GM10847 (cell line): ENCODE measurements around the gene EIPR1.

Source experiments
- POLR2A ChIP-seq: IDR thresholded peaks from 2 replicates; pipeline ENCODE4 v1.6.1; 2011; ENCODE audit not compliant: insufficient read length; ENCODE audit errors: extremely low read depth

Gene EIPR1

GRCh38 chr2:3283206-3283605 is 94.4 kb downstream of the EIPR1 start:
- TF ChIP-seq POLR2A: no peak

GRCh38 chr2:3282056-3282998 is 95.3 kb downstream of the EIPR1 start:
- no peak for TF ChIP-seq POLR2A

GRCh38 chr2:3280683-3281520 is 96.7 kb downstream of the EIPR1 start:
- TF ChIP-seq POLR2A: no peak

- TF ChIP-seq POLR2A: no peak
Observed at GRCh38 chr2:3280197-3280596, 97.4 kb downstream of the EIPR1 start.

GRCh38 chr2:3279236-3279960 is 98.2 kb downstream of the EIPR1 start:
- TF ChIP-seq POLR2A: no peak

DNA sequence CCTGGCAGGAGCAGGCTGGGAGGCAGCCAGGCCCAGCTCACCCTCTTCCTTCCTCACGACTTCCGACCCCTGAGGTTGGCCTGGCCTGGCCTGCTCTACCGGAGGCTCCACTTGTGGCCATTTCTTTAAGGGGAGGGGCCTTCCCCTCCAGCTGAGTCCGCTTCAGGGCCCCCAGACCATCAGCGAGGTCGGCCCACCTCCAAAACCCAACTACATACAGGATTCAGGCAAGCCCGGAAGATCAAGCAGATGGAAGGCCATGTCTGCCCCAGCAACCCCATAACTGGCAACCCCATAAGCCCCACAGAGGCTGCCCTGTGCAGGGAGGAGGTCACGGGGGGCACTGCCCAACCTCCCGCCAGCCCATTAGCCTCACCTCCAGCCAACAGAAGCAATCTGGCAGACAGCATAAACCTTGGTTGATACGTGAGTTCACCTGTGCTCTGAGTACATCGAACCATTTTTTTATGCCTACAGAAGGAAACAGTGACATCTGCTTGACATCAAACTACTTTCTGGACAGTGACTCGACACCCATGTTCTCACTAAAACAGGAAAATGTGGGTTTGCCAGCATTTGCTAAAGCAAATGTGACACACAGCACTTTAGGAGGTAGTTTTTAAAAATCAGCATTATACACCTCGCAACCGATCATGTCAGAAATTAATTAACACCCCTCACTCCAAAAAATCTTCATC is 98.9 kb downstream of the EIPR1 start:
- TF ChIP-seq POLR2A: no peak

DNA sequence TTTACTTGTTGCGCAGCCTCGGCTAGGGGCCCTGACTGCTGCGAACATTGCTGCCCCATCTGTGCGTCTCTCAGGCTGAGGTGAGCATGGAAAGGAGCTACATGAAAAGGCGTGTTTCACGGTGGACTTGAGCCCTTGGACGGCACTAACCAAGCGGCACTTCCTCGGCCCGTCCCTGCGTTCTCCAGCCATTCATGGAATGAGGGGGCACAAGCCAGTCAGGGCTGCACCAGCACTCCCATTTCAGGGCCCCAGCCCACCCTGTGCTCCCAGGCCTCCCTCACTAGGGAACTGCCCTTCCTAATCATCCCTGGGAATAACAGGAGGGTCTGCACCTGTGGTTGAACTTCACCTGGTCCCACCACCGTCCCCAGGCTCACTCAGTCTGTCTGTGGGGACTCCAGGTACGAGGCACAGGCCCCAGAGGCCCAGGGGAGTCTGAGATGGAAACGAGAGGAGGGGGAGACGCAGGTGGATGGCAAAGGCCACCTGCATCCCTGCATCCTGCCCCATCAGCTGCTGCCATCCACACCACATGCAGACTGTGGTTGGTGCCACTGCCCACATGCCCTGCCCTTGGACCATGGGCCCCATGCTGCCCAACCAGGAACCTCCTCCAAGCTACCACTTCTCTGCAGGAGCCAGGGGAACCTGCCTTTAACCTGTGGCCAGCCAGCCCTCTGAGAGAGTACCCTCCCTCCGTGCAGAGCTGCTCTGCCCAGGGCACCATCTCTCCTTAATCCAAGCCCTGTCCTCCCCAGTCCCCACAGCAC is 99.7 kb downstream of the EIPR1 start:
- no peak for TF ChIP-seq POLR2A

GRCh38 chr2:3277050-3277747 is 100.4 kb downstream of the EIPR1 start:
- TF ChIP-seq POLR2A: no peak

DNA sequence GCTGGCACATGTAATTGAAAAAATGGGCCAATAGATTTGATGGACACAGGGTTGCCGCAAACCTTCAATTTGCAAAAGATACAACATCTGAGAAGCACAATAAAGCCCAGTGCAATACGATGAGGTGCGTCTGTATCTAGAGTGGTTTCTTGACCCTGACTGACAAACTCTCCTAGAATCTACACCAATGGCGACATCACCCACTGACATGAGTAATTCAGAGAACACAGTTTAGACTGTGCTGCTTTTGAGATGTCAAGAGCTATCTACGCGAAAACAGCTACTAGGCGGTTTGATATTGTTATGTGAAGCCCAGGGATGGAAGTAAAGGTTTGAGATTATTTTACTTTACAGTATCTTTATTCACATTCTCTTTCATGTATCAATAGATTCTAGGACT is 104.9 kb downstream of the EIPR1 start:
- TF ChIP-seq POLR2A: no peak

- no peak for TF ChIP-seq POLR2A
Observed at GRCh38 chr2:3270095-3270478, 107.5 kb downstream of the EIPR1 start.

GRCh38 chr2:3269425-3270094 is 108.1 kb downstream of the EIPR1 start:
- TF ChIP-seq POLR2A: no peak

GRCh38 chr2:3268705-3269029 is 109.0 kb downstream of the EIPR1 start:
- TF ChIP-seq POLR2A: no peak
